ENCODE data around the gene ATP6V1C2.
A peak's percentile ranks its signal among the peaks of the same experiment; 100 is the strongest.

Gene ATP6V1C2

GRCh38 chr2:10741139-10741538 lies 19.7 kb downstream of the ATP6V1C2 start:
- Histone ChIP-seq H2BK12ac (ENCODE audit: low read length) (no peak overlapping the region), H2BK5ac (ENCODE audit: low read length) (no peak overlapping the region), H4K8ac (ENCODE audit: low read depth, low read length) (no peak overlapping the region), H3K4me3 (ENCODE audit: low read length in 2 of 2) (no peak overlapping the region), H3K4me1 (ENCODE audit: control insufficient read depth in 2 of 2, insufficient read depth in 1 of 2, low read depth in 1 of 2, low read length in 2 of 2) (peaks cover 0 to 1% of the 10 kb centered on the region in 2 donors), H3K14ac (ENCODE audit: low read length) (no peak overlapping the region), H2BK120ac (ENCODE audit: low read depth, low read length) (peak overlapping the region; percentile 4), H3K79me1 (ENCODE audit: low read depth, low read length) (no peaks in the 10 kb centered on the region), H3K9me3 (replicated peaks in 1 of 2; ENCODE audit: control insufficient read depth in 2 of 2, insufficient read depth in 1 of 2, low read depth in 1 of 2, low read length in 2 of 2) (no peaks in the 10 kb centered on the region), H3K18ac (ENCODE audit: low read length) (peak overlapping the region; percentile 67), H3K9ac (ENCODE audit: low read depth, low read length, poor library complexity) (no peak overlapping the region), H3K27ac (replicated peaks; ENCODE audit: low read length) (peak overlapping the region; percentile 31), H4K91ac (ENCODE audit: low read depth, low read length, poor library complexity) (no peak overlapping the region), H2AK5ac (ENCODE audit: low read depth, low read length) (no peak overlapping the region), H3K4me2 (ENCODE audit: insufficient read depth, low read length, poor library complexity, severe bottlenecking) (no peak overlapping the region), H2AFZ (ENCODE audit: low read length) (no peak overlapping the region), H2BK15ac (ENCODE audit: low read length) (no peak overlapping the region), H3K27me3 (ENCODE audit: control insufficient read depth in 3 of 3, insufficient read depth in 3 of 3, low read depth in 1 of 3, low read length in 3 of 3) (peaks cover 0 to 6% (median 0%) of the 10 kb centered on the region in 3 experiments), H3K36me3 (replicated peaks in 1 of 2; ENCODE audit: control insufficient read depth in 2 of 2, insufficient read depth in 2 of 2, low read length in 2 of 2) (no peaks in the 10 kb centered on the region), H3K4ac (ENCODE audit: low read length) (no peak overlapping the region), H3K23ac (ENCODE audit: low read depth, low read length, poor library complexity) (no peak overlapping the region)
- no peak for DNase-seq (ENCODE audit: low spot score)
- WGBS, 2 donors (ENCODE audit: extremely low coverage in 2 of 2, insufficient read length in 2 of 2, insufficient replicate concordance in 1 of 2), result no CpG with 5 or more reads among the region's 2 CpGs

- peak overlapping the region; percentile 65 for H2BK15ac ChIP-seq (ENCODE audit: low read length)
- peak overlapping the region; percentile 55 for H3K23ac ChIP-seq (ENCODE audit: low read depth, low read length, poor library complexity)
- no peak overlapping the region for H2BK120ac ChIP-seq (ENCODE audit: low read depth, low read length)
- peaks cover 0 to 1% of the 10 kb centered on the region in 2 donors for H3K4me1 ChIP-seq (ENCODE audit: control insufficient read depth in 2 of 2, insufficient read depth in 1 of 2, low read depth in 1 of 2, low read length in 2 of 2)
- H3K18ac ChIP-seq (ENCODE audit: low read length), result peak overlapping the region; percentile 44
- no peak overlapping the region for H3K4me3 ChIP-seq (ENCODE audit: low read length in 2 of 2)
- no peak overlapping the region for H3K4ac ChIP-seq (ENCODE audit: low read length)
- H4K91ac ChIP-seq (ENCODE audit: low read depth, low read length, poor library complexity), result no peak overlapping the region
- H3K27me3 ChIP-seq (ENCODE audit: control insufficient read depth in 3 of 3, insufficient read depth in 3 of 3, low read depth in 1 of 3, low read length in 3 of 3), result peaks cover 0 to 4% (median 0%) of the 10 kb centered on the region in 3 experiments
- H3K14ac ChIP-seq (ENCODE audit: low read length), result no peak overlapping the region
- no peak overlapping the region for H4K8ac ChIP-seq (ENCODE audit: low read depth, low read length)
- WGBS, 2 donors (ENCODE audit: extremely low coverage in 2 of 2, insufficient read length in 2 of 2, insufficient replicate concordance in 1 of 2), result no CpG with 5 or more reads among the region's 11 CpGs
- H3K9me3 ChIP-seq (replicated peaks in 1 of 2; ENCODE audit: control insufficient read depth in 2 of 2, insufficient read depth in 1 of 2, low read depth in 1 of 2, low read length in 2 of 2), result no peaks in the 10 kb centered on the region
- H2BK12ac ChIP-seq (ENCODE audit: low read length), result no peak overlapping the region
- no peak overlapping the region for H3K27ac ChIP-seq (replicated peaks; ENCODE audit: low read length)
- peak overlapping the region; percentile 85 for H2BK5ac ChIP-seq (ENCODE audit: low read length)
- no peaks in the 10 kb centered on the region for H3K79me1 ChIP-seq (ENCODE audit: low read depth, low read length)
- H2AFZ ChIP-seq (ENCODE audit: low read length), result no peak overlapping the region
- no peak overlapping the region for H3K4me2 ChIP-seq (ENCODE audit: insufficient read depth, low read length, poor library complexity, severe bottlenecking)
- DNase-seq (ENCODE audit: low spot score), result no peak
- H3K9ac ChIP-seq (ENCODE audit: low read depth, low read length, poor library complexity), result no peak overlapping the region
- H3K36me3 ChIP-seq (replicated peaks in 1 of 2; ENCODE audit: control insufficient read depth in 2 of 2, insufficient read depth in 2 of 2, low read length in 2 of 2), result no peaks in the 10 kb centered on the region
- no peak overlapping the region for H2AK5ac ChIP-seq (ENCODE audit: low read depth, low read length)
Observed at GRCh38 chr2:10742666-10743065, 21.2 kb downstream of the ATP6V1C2 start.

- no peaks in the 10 kb centered on the region for H3K4me1 ChIP-seq (ENCODE audit: control insufficient read depth in 2 of 2, insufficient read depth in 1 of 2, low read depth in 1 of 2, low read length in 2 of 2)
- H3K9me3 ChIP-seq (replicated peaks in 1 of 2; ENCODE audit: control insufficient read depth in 2 of 2, insufficient read depth in 1 of 2, low read depth in 1 of 2, low read length in 2 of 2), result no peaks in the 10 kb centered on the region
- no peak overlapping the region for H2AK5ac ChIP-seq (ENCODE audit: low read depth, low read length)
- no peak overlapping the region for H3K27ac ChIP-seq (replicated peaks; ENCODE audit: low read length)
- no peak overlapping the region for H3K18ac ChIP-seq (ENCODE audit: low read length)
- no peak overlapping the region for H3K4me2 ChIP-seq (ENCODE audit: insufficient read depth, low read length, poor library complexity, severe bottlenecking)
- H3K4me3 ChIP-seq (ENCODE audit: low read length in 2 of 2), result no peak overlapping the region
- no peak overlapping the region for H2BK120ac ChIP-seq (ENCODE audit: low read depth, low read length)
- no peak overlapping the region for H2BK15ac ChIP-seq (ENCODE audit: low read length)
- H3K23ac ChIP-seq (ENCODE audit: low read depth, low read length, poor library complexity), result no peak overlapping the region
- no peak for DNase-seq (ENCODE audit: low spot score)
- H3K27me3 ChIP-seq (ENCODE audit: control insufficient read depth in 3 of 3, insufficient read depth in 3 of 3, low read depth in 1 of 3, low read length in 3 of 3), result no peaks in the 10 kb centered on the region
- H3K9ac ChIP-seq (ENCODE audit: low read depth, low read length, poor library complexity), result no peak overlapping the region
- H3K4ac ChIP-seq (ENCODE audit: low read length), result no peak overlapping the region
- no peaks in the 10 kb centered on the region for H3K36me3 ChIP-seq (replicated peaks in 1 of 2; ENCODE audit: control insufficient read depth in 2 of 2, insufficient read depth in 2 of 2, low read length in 2 of 2)
- H2AFZ ChIP-seq (ENCODE audit: low read length), result no peak overlapping the region
- no peak overlapping the region for H2BK12ac ChIP-seq (ENCODE audit: low read length)
- no CpG with 5 or more reads among the region's 6 CpGs for WGBS, 2 donors (ENCODE audit: extremely low coverage in 2 of 2, insufficient read length in 2 of 2, insufficient replicate concordance in 1 of 2)
- no peak overlapping the region for H3K14ac ChIP-seq (ENCODE audit: low read length)
- no peak overlapping the region for H4K8ac ChIP-seq (ENCODE audit: low read depth, low read length)
- no peak overlapping the region for H4K91ac ChIP-seq (ENCODE audit: low read depth, low read length, poor library complexity)
- no peaks in the 10 kb centered on the region for H3K79me1 ChIP-seq (ENCODE audit: low read depth, low read length)
- H2BK5ac ChIP-seq (ENCODE audit: low read length), result no peak overlapping the region
Observed at GRCh38 chr2:10750610-10751009, 29.2 kb downstream of the ATP6V1C2 start.

- Histone ChIP-seq H3K4me3 (ENCODE audit: low read length in 2 of 2) (no peak overlapping the region), H2BK15ac (ENCODE audit: low read length) (no peak overlapping the region), H2BK120ac (ENCODE audit: low read depth, low read length) (no peak overlapping the region), H3K4me2 (ENCODE audit: insufficient read depth, low read length, poor library complexity, severe bottlenecking) (no peak overlapping the region), H3K79me1 (ENCODE audit: low read depth, low read length) (no peaks in the 10 kb centered on the region), H3K27me3 (ENCODE audit: control insufficient read depth in 3 of 3, insufficient read depth in 3 of 3, low read depth in 1 of 3, low read length in 3 of 3) (no peaks in the 10 kb centered on the region), H3K27ac (replicated peaks; ENCODE audit: low read length) (no peak overlapping the region), H2BK5ac (ENCODE audit: low read length) (no peak overlapping the region), H2AFZ (ENCODE audit: low read length) (no peak overlapping the region), H2BK12ac (ENCODE audit: low read length) (no peak overlapping the region), H3K14ac (ENCODE audit: low read length) (no peak overlapping the region), H4K91ac (ENCODE audit: low read depth, low read length, poor library complexity) (no peak overlapping the region), H3K9me3 (replicated peaks in 1 of 2; ENCODE audit: control insufficient read depth in 2 of 2, insufficient read depth in 1 of 2, low read depth in 1 of 2, low read length in 2 of 2) (no peaks in the 10 kb centered on the region), H2AK5ac (ENCODE audit: low read depth, low read length) (no peak overlapping the region), H3K18ac (ENCODE audit: low read length) (no peak overlapping the region), H3K4ac (ENCODE audit: low read length) (no peak overlapping the region), H3K4me1 (ENCODE audit: control insufficient read depth in 2 of 2, insufficient read depth in 1 of 2, low read depth in 1 of 2, low read length in 2 of 2) (no peaks in the 10 kb centered on the region), H4K8ac (ENCODE audit: low read depth, low read length) (no peak overlapping the region), H3K9ac (ENCODE audit: low read depth, low read length, poor library complexity) (no peak overlapping the region), H3K36me3 (replicated peaks in 1 of 2; ENCODE audit: control insufficient read depth in 2 of 2, insufficient read depth in 2 of 2, low read length in 2 of 2) (no peaks in the 10 kb centered on the region), H3K23ac (ENCODE audit: low read depth, low read length, poor library complexity) (no peak overlapping the region)
- no peak for DNase-seq (ENCODE audit: low spot score)
- WGBS, 2 donors (ENCODE audit: extremely low coverage in 2 of 2, insufficient read length in 2 of 2, insufficient replicate concordance in 1 of 2), result no CpG with 5 or more reads among the region's 5 CpGs
Observed at GRCh38 chr2:10752236-10752635, 30.8 kb downstream of the ATP6V1C2 start.

Measured in neuronal stem cell (in vitro differentiated cells).